Heart left ventricle (tissue), 16 donors: ENCODE data around the gene C2orf76. TPM values are rescaled to one million over a fixed set of nuclear protein-coding genes. Genes with fewer than 3 reads are reported as not detected.

Experiments used
- ATAC-seq, 4 donors: fragments of 200-7000 bp; cut with Tn5 transposase; one replicate each; pipeline ENCODE4 v1.9.1; 2020 to 2022; ENCODE audit warnings: moderate library complexity in 4 of 4, mild to moderate bottlenecking in 3 of 4, moderate number of reproducible peaks in 1 of 4
- DNase-seq, 5 donors: peaks; one replicate each; pipeline ENCODE4 v3.0.0-alpha.2; 2020
- H3K27ac ChIP-seq, 12 donors: fragments of 200-600 bp; sonication (generic) in 4 of 12; one replicate each; pipeline versions ENCODE4 v1.5.0 to v1.8.0; 2016 to 2022; ENCODE audit warnings: mild to moderate bottlenecking in 2 of 12
- H3K27me3 ChIP-seq, 9 donors: fragments of 200-600 bp; sonication (generic) in 2 of 9; one replicate each; pipeline versions ENCODE4 v1.5.1 to v1.8.0; 2016 to 2022; ENCODE audit warnings: mild to moderate bottlenecking in 3 of 9
- H3K36me3 ChIP-seq, 9 donors: fragments of 200-600 bp; sonication (generic) in 2 of 9; one replicate each; pipeline versions ENCODE4 v1.5.0 to v1.8.0; 2018 to 2022; ENCODE audit warnings: mild to moderate bottlenecking in 2 of 9
- H3K4me1 ChIP-seq, 12 donors: fragments of 200-600 bp; sonication (generic) in 4 of 12; one replicate each; pipeline versions ENCODE4 v1.5.0 to v1.8.0; 2016 to 2022; ENCODE audit warnings: mild to moderate bottlenecking in 3 of 12
- H3K4me3 ChIP-seq, 12 donors: fragments of 200-600 bp; sonication (generic) in 4 of 12; one replicate each; pipeline versions ENCODE4 v1.5.0 to v1.8.0; 2017 to 2022; ENCODE audit warnings: mild to moderate bottlenecking in 9 of 12, moderate library complexity in 4 of 12
- H3K9me3 ChIP-seq, 12 donors: fragments of 200-600 bp; sonication (generic) in 4 of 12; one replicate each; pipeline versions ENCODE4 v1.5.0 to v1.8.0; 2016 to 2022; ENCODE audit warnings: mild to moderate bottlenecking in 1 of 12
- CTCF ChIP-seq, 12 donors: fragments of 200-600 bp; sonication (generic) in 4 of 12; IDR thresholded peaks; one replicate each; pipeline versions ENCODE4 v1.5.0 to v1.8.0; 2018 to 2022; ENCODE audit warnings: antibody characterized with exemption in 12 of 12, mild to moderate bottlenecking in 5 of 12
- POLR2A ChIP-seq, 2 donors: fragments of 450-650 bp; IDR thresholded peaks; one replicate each; pipeline ENCODE4 v1.6.1; 2017; ENCODE audit warnings: antibody characterized with exemption in 2 of 2, mild to moderate bottlenecking in 2 of 2, moderate library complexity in 2 of 2
- WGBS, 4 donors: extraction: QIAGEN DNeasy Blood & Tissue Kit in 2 of 4; methylation state at CpG; one replicate each; pipeline versions ENCODE4 v1.1.5 to v1.1.7; 2013 to 2018; 5-methylcytosine and 5-hydroxymethylcytosine counted together
- intact Hi-C, 10 donors: fragments of 100-400 bp; cut with DNase I; formaldehyde crosslinking; loops; one replicate each; pipeline versions ENCODE4 v1.11.1 to v1.14.2; 2022
- polyA plus RNA-seq, 2 donors: library from polyadenylated mRNA; stranded (reverse); fragments of 200-250 nt; gene quantifications; one replicate each; pipeline ENCODE4 v1.2.3, GENCODE V29; 2013
- total RNA-seq, 9 donors: library from RNA; depleted of rRNA in 2 of 9; stranded (reverse); fragments of >200 nt in 2 of 9; fragmentation: NEBNext Ultra II Directional in 3 of 9; extraction: Animal tissue kit (Norgen Biotek cat#: 25700) in 3 of 9; gene quantifications; one replicate each; pipeline versions ENCODE4 v1.1.0 to v1.2.4, GENCODE V29; 2016 to 2023
- donor health status: ischemic (EF 13 %, LVEDD 7.1; RV severe dilation, severe dysfunction).
- donor health status: healthy with polysubstance abuse.
- donor health status: DM: no; HTN: yes; CAD: no.
- donor health status: DM: no; HTN: no; CAD: no.
- donor health status: ischemic (EF 25% LVEDD 6.9; RV normal size, moderate dysfunction).
- donor health status: ischemic (EF 25% LVEDD 5.7; RV mildly dilated, moderate dysfunction).
- donor health status: healthy.
- donor health status: DM: yes; HTN: yes; CAD: no.
- donor health status: ischemic (EF 35%, LVEDD 5.7; RV mildly dilated, moderate dysfunction).
- donor health status: nonischemic (EF 11% LVEDD 7.7; RV severe dilation, severe dysfunction).
- donor health status: DM: yes; HTN: yes; CAD: no.
- donor health status: PGD.
- donor health status: ischemic (EF 29% LVEDD 5.4; RV normal size, mild dysfunction).
- donor health status: nonischemic (EF 23%, LVEDD 6.1; RV moderate dilation, normal function).

The C2orf76 gene
- total and polyA plus RNA-seq, 11 donors: 1.7 to 13.8 (median 9.0) TPM

GRCh38 chr2:119316066-119316465 is 50.6 kb downstream of the C2orf76 start:
- no peak for ATAC-seq
- H3K27ac ChIP-seq: peak overlapping the region in 9 of 12 donors; percentile 30 to 66 (median 50)
- intact Hi-C loops: loop anchor here in 8 of 10 donors (5.0 to 10.0 kb wide), 3 partner anchors 49 to 159 kb away; partner anchors contain the start of genes C2orf76 (in 5 of the 8) and DBI (in 5 of the 8)

GRCh38 chr2:119315241-119315925 is 51.3 kb downstream of the C2orf76 start:
- DNase-seq (no peak), ATAC-seq (no peak)
- Histone ChIP-seq H3K9me3 (peaks cover 0 to 5% (median 0%) of the 10 kb centered on the region in 12 donors), H3K27ac (peak overlapping the region; percentile 27 to 66 (median 48)), H3K36me3 (peaks cover 0 to 4% (median 0%) of the 10 kb centered on the region in 9 donors), H3K27me3 (no peaks in the 10 kb centered on the region), H3K4me3 (peak overlapping the region in 1 of 12 donors; percentile 6), H3K4me1 (peaks cover 0 to 32% (median 15%) of the 10 kb centered on the region in 12 donors)
- TF ChIP-seq POLR2A (IDR thresholded peaks at IDR 0.05): no peak
- no peak for TF ChIP-seq CTCF (IDR thresholded peaks at IDR 0.05)
- whole genome bisulfite sequencing, 4 donors: 35 to 54% (median 45%) methylated on average over 4 of the region's 4 CpGs
- intact Hi-C loops: loop anchor here in 8 of 10 donors (5.0 to 10.0 kb wide), 3 partner anchors 49 to 159 kb away; partner anchors contain the start of genes C2orf76 (in 5 of the 8) and DBI (in 5 of the 8)

More at GRCh38 chr2:119316066-119316465, 50.6 kb downstream of the C2orf76 start:
- peaks cover 0 to 32% (median 15%) of the 10 kb centered on the region in 12 donors for H3K4me1 ChIP-seq
- no peaks in the 10 kb centered on the region for H3K27me3 ChIP-seq
- DNase-seq: no peak
- H3K9me3 ChIP-seq: peaks cover 0 to 5% (median 0%) of the 10 kb centered on the region in 12 donors
- H3K4me3 ChIP-seq: no peak overlapping the region
- 65 to 73% (median 69%) methylated on average over 3 of the region's 3 CpGs for whole genome bisulfite sequencing, 4 donors
- peaks cover 0 to 3% (median 0%) of the 10 kb centered on the region in 9 donors for H3K36me3 ChIP-seq
- no peak for TF ChIP-seq CTCF (IDR thresholded peaks at IDR 0.05)
- TF ChIP-seq POLR2A (IDR thresholded peaks at IDR 0.05): no peak

- Histone ChIP-seq H3K4me1 (peaks cover 0 to 28% (median 14%) of the 10 kb centered on the region in 12 donors), H3K4me3 (no peak overlapping the region), H3K27ac (no peak overlapping the region), H3K36me3 (peaks cover 0 to 4% (median 0%) of the 10 kb centered on the region in 9 donors), H3K9me3 (no peaks in the 10 kb centered on the region), H3K27me3 (no peaks in the 10 kb centered on the region)
- 87 to 93% (median 91%) methylated on average over 9 of the region's 9 CpGs for WGBS, 4 donors
- TF ChIP-seq CTCF (IDR thresholded peaks at IDR 0.05) (no peak), POLR2A (IDR thresholded peaks at IDR 0.05) (no peak)
- ATAC-seq (no peak), DNase-seq (no peak)
- intact Hi-C loops: loop anchor here in 6 of 10 donors (5.0 to 10.0 kb wide), 4 partner anchors 50 to 165 kb away; partner anchors contain the start of genes C2orf76 (in 1 of the 6) and DBI (in 1 of the 6)
Observed at GRCh38 chr2:119311831-119312230, 54.8 kb downstream of the C2orf76 start.

- peaks cover 0 to 30% (median 14%) of the 10 kb centered on the region in 12 donors for H3K4me1 ChIP-seq
- no peaks in the 10 kb centered on the region for H3K27me3 ChIP-seq
- ATAC-seq: peak in 3 of 4 donors; percentile 12 to 24 (median 23)
- intact Hi-C loops: loop anchor here in 6 of 10 donors (5.0 to 10.0 kb wide), 4 partner anchors 51 to 166 kb away; partner anchors contain the start of genes C2orf76 (in 1 of the 6) and DBI (in 1 of the 6)
- TF ChIP-seq POLR2A (IDR thresholded peaks at IDR 0.05) (no peak), CTCF (IDR thresholded peaks at IDR 0.05) (no peak)
- 67 to 71% (median 68%) methylated on average over 5 of the region's 5 CpGs for WGBS, 4 donors
- H3K9me3 ChIP-seq: no peaks in the 10 kb centered on the region
- no peak overlapping the region for H3K4me3 ChIP-seq
- peak overlapping the region in 1 of 12 donors; percentile 31 for H3K27ac ChIP-seq
- peaks cover 0 to 4% (median 0%) of the 10 kb centered on the region in 9 donors for H3K36me3 ChIP-seq
- DNase-seq: no peak
Observed at GRCh38 chr2:119311371-119311770, 55.3 kb downstream of the C2orf76 start.
